ENCODE data around the gene TRIM5.
"Not testable (repeated sequence)": the region's sequence is repeated elsewhere in the genome, so short reads cannot be mapped to it uniquely, and the experiment has no call there.

The TRIM5 gene, protein sequence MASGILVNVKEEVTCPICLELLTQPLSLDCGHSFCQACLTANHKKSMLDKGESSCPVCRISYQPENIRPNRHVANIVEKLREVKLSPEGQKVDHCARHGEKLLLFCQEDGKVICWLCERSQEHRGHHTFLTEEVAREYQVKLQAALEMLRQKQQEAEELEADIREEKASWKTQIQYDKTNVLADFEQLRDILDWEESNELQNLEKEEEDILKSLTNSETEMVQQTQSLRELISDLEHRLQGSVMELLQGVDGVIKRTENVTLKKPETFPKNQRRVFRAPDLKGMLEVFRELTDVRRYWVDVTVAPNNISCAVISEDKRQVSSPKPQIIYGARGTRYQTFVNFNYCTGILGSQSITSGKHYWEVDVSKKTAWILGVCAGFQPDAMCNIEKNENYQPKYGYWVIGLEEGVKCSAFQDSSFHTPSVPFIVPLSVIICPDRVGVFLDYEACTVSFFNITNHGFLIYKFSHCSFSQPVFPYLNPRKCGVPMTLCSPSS

DNA sequence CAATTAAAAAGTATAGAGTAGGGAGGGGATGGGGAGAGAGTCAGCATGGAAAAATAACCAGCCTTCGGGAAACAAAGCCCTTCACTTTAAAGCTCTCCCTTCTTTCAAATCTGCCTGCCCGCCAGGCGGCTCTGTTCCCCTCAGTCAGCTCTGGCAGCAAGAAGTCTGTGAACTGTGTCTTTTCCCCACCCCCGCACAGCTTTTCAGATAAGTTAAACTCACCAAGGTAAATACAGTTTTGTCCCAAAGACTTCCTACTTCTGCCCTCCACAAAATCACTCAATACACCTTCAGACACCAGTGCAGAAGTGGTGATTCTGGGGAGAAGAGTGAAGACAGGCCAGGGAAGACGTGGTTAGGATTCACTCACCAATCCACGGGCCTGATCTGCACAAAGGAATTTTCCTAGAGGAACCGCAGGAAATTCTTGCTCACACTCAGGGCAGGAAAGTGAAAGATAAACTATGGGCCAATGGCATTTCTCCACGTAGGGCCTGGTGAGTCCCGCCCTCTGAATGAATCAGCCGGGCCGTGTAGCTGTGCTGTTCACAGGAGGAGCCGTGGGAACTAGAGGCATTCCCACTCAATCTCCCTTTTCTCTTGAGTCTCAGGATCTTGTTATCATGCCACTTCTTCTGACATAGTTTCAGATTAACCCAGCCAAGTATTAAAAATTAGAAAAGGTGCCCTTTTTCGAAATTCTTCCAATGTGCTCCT lies at the start of gene TRIM5:
Gene TRIM5, minus strand, starts transcription at position 429 of the 717 bp plus-strand sequence. CDS start 4,897 bp downstream, outside the sequence.
- H3K4me3 ChIP-seq (ENCODE audit: low read depth, low read length): peak within 1 kb of the TSS; percentile 76
- TF ChIP-seq, protein P1, sequence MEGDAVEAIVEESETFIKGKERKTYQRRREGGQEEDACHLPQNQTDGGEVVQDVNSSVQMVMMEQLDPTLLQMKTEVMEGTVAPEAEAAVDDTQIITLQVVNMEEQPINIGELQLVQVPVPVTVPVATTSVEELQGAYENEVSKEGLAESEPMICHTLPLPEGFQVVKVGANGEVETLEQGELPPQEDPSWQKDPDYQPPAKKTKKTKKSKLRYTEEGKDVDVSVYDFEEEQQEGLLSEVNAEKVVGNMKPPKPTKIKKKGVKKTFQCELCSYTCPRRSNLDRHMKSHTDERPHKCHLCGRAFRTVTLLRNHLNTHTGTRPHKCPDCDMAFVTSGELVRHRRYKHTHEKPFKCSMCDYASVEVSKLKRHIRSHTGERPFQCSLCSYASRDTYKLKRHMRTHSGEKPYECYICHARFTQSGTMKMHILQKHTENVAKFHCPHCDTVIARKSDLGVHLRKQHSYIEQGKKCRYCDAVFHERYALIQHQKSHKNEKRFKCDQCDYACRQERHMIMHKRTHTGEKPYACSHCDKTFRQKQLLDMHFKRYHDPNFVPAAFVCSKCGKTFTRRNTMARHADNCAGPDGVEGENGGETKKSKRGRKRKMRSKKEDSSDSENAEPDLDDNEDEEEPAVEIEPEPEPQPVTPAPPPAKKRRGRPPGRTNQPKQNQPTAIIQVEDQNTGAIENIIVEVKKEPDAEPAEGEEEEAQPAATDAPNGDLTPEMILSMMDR (IDR thresholded peaks at IDR 0.05; ENCODE audit: low read depth, low read length): peak; percentile 66

DNA sequence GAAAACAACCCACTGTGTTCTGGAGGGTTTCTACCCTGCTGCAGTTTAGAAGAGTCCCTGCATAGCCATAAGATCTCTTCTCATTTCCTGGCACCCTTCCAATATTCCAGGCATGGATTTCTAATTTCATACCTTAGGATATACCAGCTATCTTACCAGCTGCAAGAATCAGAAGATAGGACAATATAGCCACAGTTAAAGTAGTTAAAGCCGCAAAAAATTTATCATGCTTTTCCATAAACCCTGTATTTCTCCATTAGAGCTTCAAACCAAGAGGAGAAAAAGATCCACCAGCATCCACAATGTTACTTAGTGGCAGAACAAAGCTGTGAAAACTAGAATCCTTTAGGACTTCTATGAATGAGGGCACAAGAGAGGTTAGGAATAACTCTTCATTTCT lies 42.8 kb upstream of the TRIM5 start:
- TF ChIP-seq, protein P1 (IDR thresholded peaks at IDR 0.05; ENCODE audit: low read depth, low read length): no peak
- no peak overlapping the region for H3K4me3 ChIP-seq (ENCODE audit: low read depth, low read length)

DNA sequence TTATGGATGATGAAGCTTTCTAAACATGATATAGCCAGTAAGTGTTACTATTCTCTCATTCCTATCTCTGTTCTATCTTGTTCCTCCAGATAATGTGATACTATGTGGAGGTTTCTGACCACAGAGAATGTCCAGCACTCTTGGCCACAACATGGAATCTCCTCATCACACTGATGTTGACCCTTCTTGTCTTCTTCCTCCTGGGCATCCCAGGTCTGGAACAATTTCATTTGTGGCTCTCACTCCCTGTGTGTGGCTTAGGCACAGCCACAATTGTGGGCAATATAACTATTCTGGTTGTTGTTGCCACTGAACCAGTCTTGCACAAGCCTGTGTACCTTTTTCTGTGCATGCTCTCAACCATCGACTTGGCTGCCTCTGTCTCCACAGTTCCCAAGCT lies 41.5 kb upstream of the TRIM5 start:
- TF ChIP-seq, protein P1 (IDR thresholded peaks at IDR 0.05; ENCODE audit: low read depth, low read length): no peak
- no peak overlapping the region for H3K4me3 ChIP-seq (ENCODE audit: low read depth, low read length)

DNA sequence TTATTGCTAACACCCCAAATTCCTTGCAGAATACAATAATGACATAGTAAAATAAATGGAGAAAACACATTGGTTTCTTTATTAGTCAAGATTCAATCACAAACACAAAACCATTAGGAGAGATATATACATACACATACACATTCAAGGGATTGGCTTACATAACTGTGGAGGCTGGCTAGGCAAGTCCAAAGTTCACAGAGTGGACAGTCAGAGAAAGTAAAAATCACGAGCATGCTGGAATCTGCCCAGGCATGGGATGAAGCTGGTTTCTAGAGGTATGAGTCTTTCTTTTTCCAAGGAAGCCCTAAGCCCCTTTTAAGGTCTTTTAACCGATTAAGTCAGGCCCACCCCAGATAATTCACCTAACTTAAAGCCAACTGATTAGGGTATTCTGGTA lies 37.7 kb upstream of the TRIM5 start:
- no peak overlapping the region for H3K4me3 ChIP-seq (ENCODE audit: low read depth, low read length)

DNA sequence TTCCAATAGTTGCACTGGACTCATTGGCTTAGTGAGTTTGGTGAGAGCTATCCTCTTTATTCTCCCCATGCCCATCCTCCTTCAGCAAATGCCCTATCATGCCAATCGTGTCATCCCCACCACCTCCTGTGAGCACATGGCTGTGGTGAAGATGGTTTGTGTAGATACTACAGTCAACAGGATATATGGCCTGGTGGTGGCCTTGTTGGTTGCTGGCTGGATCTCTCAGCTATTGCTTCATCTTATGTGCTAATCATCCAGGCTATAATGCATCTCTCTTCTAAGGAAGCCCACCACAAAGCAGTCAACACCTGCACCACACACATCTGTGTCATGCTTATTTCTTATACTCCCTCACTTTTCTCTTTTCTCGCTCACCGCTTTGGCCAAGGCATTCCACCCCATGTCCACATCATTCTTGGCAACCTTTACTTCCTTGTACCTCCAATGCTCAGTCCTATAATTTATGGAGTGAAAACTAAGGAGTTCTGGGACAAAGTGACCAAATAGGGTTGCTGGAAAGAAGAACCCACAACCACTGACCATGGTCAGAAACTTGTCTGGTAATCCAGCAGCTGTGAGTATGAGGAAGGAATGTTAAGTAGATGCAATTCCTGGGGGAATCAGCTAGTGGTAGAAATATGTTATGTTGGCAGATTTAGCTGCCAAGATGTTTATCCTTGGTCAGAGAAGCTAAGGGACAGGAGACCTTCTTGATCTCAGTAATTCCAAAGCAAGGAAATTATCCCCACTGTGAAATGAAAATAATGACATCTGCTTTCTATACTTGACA lies 35.0 kb upstream of the TRIM5 start:
- H3K4me3 ChIP-seq (ENCODE audit: low read depth, low read length): no peak overlapping the region
- TF ChIP-seq, protein P1 (IDR thresholded peaks at IDR 0.05; ENCODE audit: low read depth, low read length): no peak

More for the DNA sequence above, 37.7 kb upstream of the TRIM5 start:
- TF ChIP-seq, protein P1 (IDR thresholded peaks at IDR 0.05; ENCODE audit: low read depth, low read length): no peak

DNA sequence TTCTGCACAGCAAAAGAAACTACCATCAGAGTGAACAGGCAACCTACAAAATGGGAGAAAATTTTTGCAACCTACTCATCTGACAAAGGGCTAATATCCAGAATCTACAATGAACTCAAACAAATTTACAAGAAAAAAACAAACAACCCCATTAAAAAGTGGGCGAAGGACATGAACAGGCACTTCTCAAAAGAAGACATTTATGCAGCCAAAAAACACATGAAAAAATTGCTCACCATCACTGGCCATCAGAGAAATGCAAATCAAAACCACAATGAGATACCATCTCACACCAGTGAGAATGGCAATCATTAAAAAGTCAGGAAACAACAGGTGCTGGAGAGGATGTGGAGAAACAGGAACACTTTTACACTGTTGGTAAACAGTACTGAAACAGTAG lies 31.6 kb upstream of the TRIM5 start:
- not testable (repeated sequence) for H3K4me3 ChIP-seq (ENCODE audit: low read depth, low read length)

DNA sequence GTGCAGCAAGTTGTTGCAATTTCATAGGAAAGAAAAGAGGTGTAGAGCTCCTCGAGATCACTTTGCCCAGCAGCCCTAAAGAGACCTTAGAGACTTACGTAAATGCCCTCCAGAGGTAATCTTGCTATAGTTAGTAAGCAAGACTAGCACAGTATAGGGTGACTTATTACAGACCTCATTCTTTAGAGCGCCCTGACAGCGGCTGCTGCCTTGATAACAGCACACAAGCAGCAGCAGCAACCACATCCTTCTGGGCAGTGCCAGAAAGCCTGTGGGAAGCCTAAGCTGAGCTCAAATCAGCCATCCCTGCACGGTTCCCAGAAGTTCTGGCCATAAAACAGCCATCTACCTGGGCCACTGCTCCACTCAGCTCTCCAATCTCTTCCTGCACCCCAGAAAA lies 28.8 kb upstream of the TRIM5 start:
- TF ChIP-seq, protein P1 (IDR thresholded peaks at IDR 0.05; ENCODE audit: low read depth, low read length): no peak
- no peak overlapping the region for H3K4me3 ChIP-seq (ENCODE audit: low read depth, low read length)
